ENCODE results near the gene NPEPL1. TPM values are rescaled to one million over a fixed set of nuclear protein-coding genes. Genes with fewer than 3 reads are reported as not detected.

NPEPL1 gene
- total and polyA plus RNA-seq, 10 of the 15 experiments (the other 5 are each of a cell fraction or from before 2014, with no cell fraction given), result 0.08 to 21.3 (median 10.2) TPM

- DNase-seq (ENCODE audit: low read depth, low spot score) (no peak), FAIRE-seq (no peak), ATAC-seq (no peak)
- intact Hi-C loops (cut with micrococcal nuclease; ENCODE audit: unreplicated experiment), result no loop called here
- CTCF ChIA-PET, result no interaction called here
- 0% methylated on average over 1 of the region's 1 CpG for WGBS (ENCODE audit: insufficient coverage, insufficient replicate concordance, low lambda C conversion rate, missing lambda C conversion rate)
- no peaks in the 10 kb centered on the region for H3K36me3 ChIP-seq (ENCODE audit: control insufficient read depth in 2 of 2, insufficient read depth in 2 of 2, low read length in 1 of 2)
- no peaks in the 10 kb centered on the region for H4K20me1 ChIP-seq (ENCODE audit: control insufficient read depth, insufficient read depth)
- POLR2A ChIA-PET, result no interaction called here
- no TSS peak for BruUV-seq (replicated peaks)
- no peaks in the 10 kb centered on the region for H3K79me2 ChIP-seq (ENCODE audit: control insufficient read depth, insufficient read depth, low read length)
- H3K4me2 ChIP-seq (ENCODE audit: control insufficient read depth, insufficient read depth), result no peak overlapping the region
- no peaks in the 10 kb centered on the region for H3K9me3 ChIP-seq (replicated peaks; ENCODE audit: control insufficient read depth, insufficient read depth, low read length)
- no peak overlapping the region for H3K9ac ChIP-seq (ENCODE audit: control insufficient read depth, insufficient read depth, low read length)
- H3K4me3 ChIP-seq, result no peak overlapping the region
- peaks cover 0 to 4% of the 10 kb centered on the region in 2 experiments; a peak in 3 of 4 replicates for H3K27me3 ChIP-seq (replicated peaks in 1 of 2; ENCODE audit: control insufficient read depth in 2 of 2, insufficient read depth in 2 of 2, low read length in 1 of 2)
- no peak overlapping the region for H3K27ac ChIP-seq (ENCODE audit: control insufficient read depth, insufficient read depth)
- in situ Hi-C loops (cut with MboI), result no loop called here
- H3K4me1 ChIP-seq (ENCODE audit: control insufficient read depth, insufficient read depth, low read length), result no peaks in the 10 kb centered on the region
- RAD21 ChIA-PET (ENCODE audit: unreplicated experiment), result no interaction called here
- SMC1A ChIA-PET (ENCODE audit: uncharacterized antibody, unreplicated experiment), result no interaction called here
- H2AFZ ChIP-seq (ENCODE audit: control insufficient read depth, low read depth, low read length), result no peak overlapping the region
- no peak for TF ChIP-seq BACH1 (IDR thresholded peaks at IDR 0.05; ENCODE audit: borderline replicate concordance)
- TF ChIP-seq RAD21 (IDR thresholded peaks at IDR 0.05; ENCODE audit: insufficient read depth, low read depth, low read length), result no peak
- TF ChIP-seq ZNF24 (IDR thresholded peaks at IDR 0.05), result no peak
- TF ChIP-seq ZBTB11 (CRISPR knock-in tag; IDR thresholded peaks at IDR 0.05), result no peak
- TF ChIP-seq STAT1 (conservative IDR thresholded peaks at IDR 0.05), result no peak
- no peak for TF ChIP-seq ZBTB4 (CRISPR knock-in tag; IDR thresholded peaks at IDR 0.05)
- TF ChIP-seq ZNF687 (IDR thresholded peaks at IDR 0.05), result no peak
- TF ChIP-seq HDAC2 (IDR thresholded peaks at IDR 0.05), result no peak
- TF ChIP-seq PKNOX1 (IDR thresholded peaks at IDR 0.05), result no peak
- no peak for TF ChIP-seq ZBTB33 (IDR thresholded peaks at IDR 0.05)
- no peak for TF ChIP-seq TAF1 (IDR thresholded peaks at IDR 0.05; ENCODE audit: borderline replicate concordance, low read depth, low read length)
Measured at GRCh38 chr20:58745391-58745790, 52.8 kb downstream of the NPEPL1 start.

Measured in GM12878 (cell line).